COLO668 (cell line): ENCODE data around the gene RNF126.
A peak's percentile ranks its signal among the peaks of the same experiment; 100 is the strongest.
"Not testable (repeated sequence)": the region's sequence is repeated elsewhere in the genome, so short reads cannot be mapped to it uniquely, and the experiment has no call there.

Source experiments
- DNase-seq: peaks from one replicate; lab custom pipeline; 2025; ENCODE audit not compliant: unreplicated experiment; lab: John Stamatoyannopoulos, UW

The RNF126 gene

DNA sequence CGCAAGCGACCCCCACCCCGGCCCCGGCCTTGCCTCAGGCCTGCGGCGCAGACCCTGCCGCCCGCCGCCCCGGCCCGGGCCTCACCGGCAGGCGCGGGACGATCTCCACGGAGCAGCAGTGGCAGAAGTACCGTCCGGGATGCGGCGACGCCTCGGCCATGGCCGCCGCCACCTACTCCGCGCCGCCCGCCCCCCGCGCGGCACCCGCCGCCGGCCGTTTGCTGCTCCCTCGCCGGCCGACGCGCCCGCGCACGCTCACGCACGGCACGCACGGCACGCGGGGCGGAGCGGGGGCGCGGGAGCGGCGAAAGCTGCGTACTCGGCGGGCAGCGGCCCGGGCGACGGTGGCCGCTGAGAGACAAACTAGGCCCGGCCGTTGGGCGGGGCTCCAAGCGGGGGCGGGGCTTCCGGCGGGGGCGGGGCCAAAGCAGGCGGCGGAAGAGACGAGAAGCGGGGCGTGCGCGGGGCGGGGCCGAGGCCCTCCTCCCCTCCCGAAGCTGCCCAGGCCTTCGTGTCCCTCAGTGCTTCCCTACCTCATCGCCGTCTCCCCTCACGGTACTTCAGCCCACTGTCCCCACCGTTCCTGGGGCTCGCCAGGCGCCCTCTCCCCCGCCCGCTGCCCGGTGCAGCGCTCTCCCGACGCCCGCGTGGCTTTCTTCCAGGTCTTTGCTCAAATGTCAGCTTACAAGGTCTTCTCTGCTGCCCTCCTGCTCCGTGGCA lies at the start of gene RNF126:
RNF126 (minus strand) TSS at position 253 of the 720 bp plus-strand sequence; CDS start at position 160, 93 bp downstream.
- DNase-seq: peak; percentile 97

DNA sequence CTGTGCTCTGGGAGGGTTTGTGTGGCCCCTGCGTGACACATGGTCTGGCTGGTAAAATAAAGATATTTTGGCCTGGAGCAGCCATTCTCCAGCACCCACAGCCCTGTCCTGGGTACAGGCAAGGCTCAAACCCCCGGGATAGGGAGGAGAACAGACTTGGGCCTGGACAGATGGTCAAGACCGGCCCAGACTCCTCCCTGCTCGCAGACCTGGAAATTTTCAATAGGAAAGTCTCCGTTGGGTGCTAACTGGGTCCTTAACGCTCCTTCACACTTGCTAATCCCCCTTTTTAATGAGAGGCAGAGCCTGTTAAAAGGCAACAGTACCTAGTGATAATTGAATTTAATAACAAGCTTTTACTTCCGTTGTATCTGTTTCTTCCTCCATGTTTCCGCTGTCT lies 48.2 kb upstream of the RNF126 start:
- no peak for DNase-seq

DNA sequence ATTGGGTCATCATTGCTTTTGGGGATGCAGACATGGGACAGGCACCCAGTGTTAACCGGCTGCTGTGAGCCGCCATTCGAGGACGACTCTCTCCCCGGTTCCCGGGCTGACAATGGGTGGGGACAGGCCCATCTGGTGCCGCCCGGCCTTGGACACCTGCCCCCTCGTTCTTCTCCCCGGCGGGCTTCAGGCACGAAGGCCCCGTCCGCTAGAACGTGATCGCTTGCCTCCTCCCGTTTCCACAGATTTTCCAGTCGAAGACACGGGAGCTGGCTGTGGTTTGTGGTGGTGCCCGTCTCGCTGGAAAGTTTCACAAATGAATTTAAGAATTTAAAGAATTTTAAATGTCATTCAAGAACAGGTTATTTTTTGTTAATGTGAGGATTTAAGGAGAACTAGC lies 47.8 kb upstream of the RNF126 start:
- DNase-seq: no peak

DNA sequence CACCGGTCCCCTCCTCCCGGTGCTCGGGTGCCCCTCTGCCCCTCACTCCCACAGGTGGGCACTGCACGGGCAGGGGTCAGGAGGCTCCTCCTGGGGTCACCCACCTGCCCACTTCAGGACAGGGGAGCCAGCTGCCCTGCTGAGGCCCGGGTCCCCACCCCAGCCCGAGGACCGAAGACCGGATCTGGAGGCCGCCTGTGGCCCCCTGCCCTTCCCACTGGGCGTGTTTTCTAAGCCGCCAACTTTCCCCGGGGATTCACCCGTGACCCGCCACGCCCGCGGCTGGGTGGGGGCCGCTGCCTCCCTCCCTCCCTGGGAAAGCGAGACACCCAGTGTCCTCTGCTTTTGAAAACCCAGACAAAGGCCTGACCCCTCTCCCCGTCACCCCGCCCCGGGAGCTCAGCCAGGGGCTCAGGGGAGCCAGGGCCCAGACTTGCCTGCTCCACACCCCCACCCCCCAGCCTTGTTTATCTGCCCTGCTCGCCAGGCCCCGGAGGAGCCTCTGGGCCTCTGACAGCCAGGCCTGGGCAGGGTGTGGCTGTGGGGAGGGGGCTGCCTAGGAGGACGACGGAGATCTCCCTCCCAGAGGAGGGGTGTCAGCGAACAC lies 47.1 kb upstream of the RNF126 start:
- no peak for DNase-seq

DNA sequence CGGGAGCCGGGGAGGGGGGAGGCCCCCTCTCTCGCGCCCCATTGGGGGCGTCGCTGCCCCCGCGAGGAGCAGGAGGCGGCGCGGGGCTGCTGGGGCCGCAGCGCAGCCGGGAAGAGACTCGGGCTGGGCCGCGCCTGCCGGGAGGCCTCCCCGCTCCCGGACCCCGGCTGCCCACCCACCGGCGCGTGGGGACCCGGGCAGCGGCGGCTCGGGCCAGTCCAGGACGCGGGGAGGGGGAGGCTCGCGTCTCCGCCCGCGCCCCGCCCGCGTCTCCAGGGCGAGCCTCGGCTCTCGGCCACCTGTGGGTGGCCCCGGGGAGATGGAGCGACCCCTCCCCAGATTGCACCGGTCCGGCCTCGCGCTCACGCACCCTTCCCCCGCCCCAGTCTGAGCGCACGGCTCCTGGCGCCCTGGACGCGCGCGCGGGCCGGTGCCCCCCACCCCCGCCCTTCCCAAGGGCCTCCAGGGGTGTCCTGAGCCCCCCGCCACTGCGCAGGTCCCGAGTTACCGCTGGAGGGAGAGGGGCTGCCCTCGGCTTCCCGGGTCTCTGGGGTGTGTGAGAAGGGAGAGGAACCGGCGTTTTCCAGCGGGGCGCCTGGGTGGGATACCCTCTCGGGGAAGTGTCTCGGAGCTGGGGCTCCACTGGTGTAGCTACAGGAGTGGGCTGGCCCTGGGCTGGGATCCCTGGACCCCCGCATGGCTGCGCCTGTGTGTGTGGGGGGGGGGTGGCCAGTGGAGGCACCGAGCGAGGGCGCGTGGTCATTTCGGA lies 46.4 kb upstream of the RNF126 start:
- no peak for DNase-seq

DNA sequence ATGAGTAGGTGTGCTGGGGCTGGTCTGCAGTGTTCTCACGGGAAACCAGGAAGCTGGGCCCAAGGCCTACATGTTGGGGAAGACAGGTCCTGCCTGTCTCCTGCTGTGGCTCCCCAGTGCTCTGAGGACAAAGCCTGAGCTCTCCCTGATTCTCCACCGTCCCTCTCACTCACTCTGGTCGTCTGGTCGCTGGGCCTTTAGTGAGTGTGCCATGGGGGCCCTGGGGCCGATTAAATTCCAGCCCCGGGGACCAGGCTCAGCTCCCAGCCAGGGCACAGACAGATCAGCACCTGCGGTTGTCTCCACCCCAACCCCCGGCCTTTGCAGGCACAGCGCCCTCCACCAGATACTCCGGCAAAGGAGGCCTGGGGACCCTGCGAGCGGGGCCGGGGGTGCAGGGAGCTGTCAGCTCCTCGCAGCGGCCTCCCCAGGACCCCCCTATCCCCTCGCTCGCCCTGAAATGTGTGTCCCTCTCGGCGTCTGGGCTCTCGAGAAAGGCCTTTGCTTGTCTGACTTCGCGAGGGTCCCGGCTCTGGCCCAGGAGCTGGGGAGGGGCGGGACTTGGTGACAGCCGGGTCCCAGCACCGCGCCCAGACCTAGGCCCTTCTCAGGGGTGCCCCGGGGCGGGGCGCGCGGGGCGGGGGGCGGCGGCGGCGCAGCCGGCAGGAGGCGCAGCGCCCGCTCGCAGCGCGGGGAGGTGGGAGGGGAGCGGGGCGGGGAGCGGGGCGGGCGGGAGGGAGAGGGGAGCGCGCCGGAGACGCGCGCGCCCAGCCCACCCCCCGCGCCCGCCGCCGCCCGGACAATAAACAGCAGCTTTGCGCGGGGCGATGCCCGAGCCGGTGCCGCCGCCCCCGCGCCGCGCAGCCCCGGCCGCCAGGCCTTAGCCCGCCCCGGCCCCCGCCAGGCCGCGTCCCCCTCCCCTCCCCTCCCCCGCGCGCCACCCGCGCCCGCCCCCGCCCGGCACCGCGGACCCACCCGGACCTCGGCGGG lies 45.4 kb upstream of the RNF126 start, which contains the start of gene PALM:
PALM (plus strand) TSS at position 782 of the 990 bp plus-strand sequence. CDS start 212 bp downstream, outside the sequence.
- no peak for DNase-seq

DNA sequence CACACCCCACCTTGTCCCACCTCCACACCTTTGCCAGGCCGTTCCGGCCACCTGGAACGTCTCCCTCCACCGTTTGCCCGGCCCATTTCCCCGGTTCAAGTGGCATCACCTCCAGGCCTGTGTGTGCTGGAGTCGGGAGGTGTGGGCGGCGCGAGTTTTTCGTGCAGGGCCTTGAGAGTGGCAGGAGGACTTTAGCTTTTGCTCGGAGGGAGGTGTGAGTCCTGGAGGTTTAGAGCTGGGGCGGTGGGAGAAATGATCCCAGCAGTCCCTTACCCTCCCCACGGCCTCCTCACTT lies 41.4 kb upstream of the RNF126 start:
- DNase-seq: no peak

DNA sequence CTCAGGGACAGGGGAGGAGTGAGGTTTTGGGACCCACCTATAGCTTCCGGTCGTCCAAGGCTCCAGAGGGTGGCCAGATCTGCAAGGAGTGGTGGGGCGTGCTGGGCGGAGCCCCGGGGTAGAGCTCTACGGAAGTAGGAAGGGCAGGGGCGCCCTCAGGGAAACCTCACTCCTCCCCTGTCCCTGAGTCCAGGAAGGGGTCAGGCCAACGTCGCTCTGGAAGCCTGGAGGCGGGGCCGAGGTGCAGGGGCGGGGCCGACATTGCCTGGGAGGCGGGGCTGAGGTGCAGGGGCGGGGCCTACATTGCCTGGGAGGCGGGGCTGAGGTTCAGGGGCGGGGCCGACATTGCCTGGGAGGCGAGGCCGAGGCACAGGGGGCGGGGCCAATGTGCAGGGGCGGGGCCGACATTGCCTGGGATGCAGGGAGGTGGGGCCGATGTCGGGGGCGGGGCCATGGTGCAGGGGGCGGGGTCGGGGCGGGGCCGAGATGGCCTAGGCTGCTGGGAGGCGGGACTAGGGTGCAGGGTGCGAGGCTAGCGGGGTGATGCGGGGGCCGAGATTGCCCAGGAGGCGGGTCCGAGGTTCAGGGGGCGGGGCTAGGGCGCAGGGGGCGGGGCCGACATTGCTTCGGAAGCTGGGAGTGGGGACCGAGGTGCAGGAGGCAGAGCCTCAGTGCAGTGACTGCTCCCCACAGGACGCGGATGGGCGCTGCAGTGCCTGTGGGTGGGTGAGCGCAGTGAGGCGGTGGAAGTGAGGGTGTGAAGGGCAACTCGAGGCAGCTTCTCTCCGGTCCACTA lies 40.8 kb upstream of the RNF126 start:
- peak; percentile 24 for DNase-seq

DNA sequence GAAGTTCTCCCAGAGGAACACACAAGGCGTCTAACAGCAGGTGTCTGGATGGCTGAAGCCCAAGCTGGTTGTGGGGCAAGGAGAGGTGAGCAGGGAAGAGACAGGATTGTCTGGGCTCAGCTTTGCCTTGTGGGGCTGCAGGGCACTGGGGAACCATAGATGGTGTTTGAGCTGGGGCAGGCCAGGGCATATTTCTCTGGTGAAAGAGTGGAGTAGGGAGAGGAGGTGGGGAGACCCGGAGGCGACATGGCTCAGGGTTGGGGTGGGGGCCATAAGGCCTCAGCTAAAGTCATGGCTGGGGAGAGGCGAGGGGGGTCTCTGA lies 40.3 kb upstream of the RNF126 start:
- no peak for DNase-seq

DNA sequence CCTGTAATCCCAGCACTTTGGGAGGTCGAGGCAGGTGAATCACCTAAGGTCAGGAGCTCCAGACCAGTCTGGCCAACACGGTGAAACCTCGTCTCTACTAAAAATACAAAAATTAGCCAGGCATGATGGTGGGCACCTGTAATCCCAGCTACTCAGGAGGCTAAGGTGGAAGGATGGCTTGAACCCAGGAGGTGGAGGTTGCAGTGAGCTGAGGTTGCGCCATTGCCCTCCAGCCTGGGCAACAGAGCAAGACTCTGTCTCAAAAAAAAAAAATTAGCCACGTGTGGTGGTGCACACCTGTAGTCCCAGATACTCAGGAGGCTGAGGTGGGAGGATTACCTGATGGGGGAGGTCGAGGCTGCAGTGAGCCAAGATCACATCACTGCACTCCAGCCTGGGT lies 39.8 kb upstream of the RNF126 start:
- DNase-seq: not testable (repeated sequence)

DNA sequence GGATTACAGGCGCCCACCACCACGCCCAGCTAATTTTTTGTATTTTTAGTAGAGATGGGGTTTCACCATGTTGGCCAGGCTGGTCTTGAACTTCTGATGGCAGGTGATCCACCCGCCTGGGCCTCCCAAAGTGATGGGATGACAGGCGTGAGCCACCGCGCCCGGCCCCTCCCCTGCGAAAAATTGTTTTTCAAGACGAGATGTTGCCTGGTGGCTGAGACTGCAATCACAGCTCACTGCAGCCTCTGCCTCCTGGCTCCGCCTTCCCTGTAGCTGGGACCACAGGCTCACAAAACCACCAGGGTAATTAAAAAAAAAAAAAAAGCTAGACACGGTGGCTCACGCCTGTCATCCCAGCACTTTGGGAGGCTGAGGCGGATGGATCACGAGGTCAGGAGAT lies 36.9 kb upstream of the RNF126 start:
- DNase-seq: not testable (repeated sequence)

DNA sequence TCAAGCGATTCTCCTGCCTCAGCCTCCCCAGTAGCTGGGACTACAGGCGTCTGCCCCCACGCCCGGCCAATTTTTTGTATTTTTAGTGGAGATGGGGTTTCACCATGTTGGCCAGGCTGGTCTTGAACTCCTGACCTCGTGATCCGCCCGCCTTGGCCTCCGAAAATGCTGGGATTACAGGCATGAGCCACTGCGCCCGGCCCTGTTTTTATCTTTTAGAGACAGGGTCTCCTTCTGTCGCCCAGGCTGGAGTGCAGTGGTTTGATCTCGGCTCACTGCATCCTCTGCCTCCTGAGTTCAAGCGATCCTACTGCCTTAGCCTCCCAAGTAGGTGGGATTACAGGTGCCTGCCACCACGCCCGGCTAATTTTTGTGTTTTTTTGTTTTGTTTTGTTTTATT lies 35.5 kb upstream of the RNF126 start:
- DNase-seq: not testable (repeated sequence)

DNA sequence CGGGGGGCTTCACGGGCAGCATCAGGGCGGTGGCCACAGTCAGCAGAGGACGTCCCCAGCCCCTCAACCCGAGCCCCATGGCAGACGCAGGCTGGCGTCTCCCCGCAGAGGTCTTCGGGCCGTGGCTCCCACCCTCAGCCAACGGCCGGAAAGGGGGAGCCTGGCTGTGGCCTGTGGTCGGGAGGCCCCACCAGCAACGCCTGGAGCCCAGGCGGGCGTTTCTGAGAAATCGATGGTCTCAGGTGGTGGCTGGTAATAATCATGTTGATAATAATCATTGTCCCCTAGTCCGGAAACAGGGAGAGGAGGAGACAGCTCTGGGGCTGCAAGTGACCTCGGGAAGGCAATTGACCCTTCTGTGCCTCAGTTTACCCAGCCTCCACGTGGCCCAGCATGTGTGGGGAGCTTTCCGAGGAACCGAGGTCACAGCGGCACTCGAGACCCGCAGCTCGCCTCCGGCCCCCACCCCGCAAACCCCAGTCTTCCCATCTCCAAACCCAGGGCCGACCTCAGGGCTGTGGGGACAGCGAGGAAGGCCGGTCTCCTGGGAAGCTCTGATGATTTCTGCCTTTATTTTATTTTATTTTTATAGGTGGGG lies 32.4 kb upstream of the RNF126 start, which contains the start of gene PRSS57:
PRSS57 (minus strand) TSS at position 101 of the 598 bp plus-strand sequence; CDS start at position 79, 22 bp downstream.
- no peak for DNase-seq

DNA sequence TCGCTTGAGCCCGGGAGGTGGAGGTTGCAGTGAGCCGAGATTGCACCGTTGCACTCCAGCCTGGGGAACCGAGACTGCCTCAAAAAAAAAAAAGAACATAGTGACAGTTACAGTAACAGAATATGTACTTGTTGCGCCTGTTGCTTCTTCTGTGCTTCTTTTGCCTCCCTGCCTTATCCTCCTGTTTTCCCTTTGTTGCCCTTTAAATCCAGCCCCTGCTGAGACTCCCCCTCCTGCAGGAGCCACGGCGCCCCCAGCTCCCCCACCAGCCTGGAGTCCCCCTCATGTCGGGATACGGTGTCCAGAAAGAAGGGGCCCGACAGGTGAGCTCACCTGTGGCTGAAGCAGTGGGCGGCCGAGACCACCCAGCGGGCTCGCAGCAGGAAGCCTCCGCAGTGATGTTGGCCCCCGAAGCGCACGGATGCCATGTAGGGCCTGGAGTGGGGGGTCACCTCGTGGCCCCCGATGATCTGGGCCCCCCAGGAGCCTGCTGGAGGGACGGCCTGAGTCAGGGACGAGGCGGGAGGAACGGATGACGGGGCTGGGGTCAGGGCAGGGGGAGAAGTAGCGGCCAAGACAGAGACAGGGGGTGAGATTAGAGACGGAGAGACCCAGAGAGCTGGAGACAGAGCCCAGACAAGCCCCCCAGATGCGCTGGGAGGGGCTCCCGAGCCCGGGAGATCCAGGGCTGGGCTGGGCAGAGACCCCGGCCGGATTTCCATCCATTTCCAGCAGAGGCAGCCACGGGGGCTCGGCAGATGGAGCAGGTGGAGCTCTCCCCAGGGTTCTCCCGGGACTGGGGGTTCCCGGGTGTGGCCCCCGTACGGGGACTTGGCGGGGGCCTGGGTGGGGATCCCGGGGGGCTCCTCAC lies 31.7 kb upstream of the RNF126 start:
- no peak for DNase-seq

DNA sequence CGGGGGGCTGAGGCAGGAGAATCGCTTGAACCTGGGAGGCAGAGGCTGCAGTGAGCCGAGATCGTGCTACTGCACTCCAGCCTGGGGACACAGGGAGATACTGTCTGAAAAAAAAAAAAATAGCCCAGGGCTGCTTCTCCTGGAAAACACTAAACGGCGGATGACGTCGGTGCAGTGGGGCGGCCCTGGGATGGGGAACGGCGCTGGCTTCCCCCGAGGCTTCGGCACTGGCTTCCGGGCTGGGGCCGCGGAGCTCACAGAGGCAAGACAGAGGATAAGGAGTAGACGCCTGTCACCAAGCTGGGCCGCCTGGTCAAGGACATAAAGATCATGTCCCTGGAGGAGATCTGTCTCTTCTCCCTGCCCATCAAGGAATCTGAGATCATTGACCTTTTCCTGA lies 27.2 kb upstream of the RNF126 start:
- no peak for DNase-seq

DNA sequence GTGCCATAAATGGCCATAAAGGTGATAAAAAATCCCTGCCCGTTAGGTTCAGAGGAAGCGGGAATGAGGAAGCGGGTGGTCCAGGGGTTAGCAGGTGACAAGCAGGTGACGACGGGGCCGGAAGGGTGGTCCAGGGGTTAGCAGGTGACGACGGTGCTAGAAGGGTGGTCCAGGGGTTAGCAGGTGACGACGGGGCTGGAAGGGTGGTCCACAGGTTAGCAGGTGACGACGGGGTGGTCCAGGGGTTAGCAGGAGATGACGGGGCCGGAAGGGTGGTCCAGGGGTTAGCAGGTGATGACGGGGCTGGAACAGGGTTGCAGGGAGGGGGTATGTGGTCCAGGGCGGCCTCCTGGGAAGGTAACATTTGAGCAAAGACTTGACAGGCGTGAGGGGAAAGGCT lies 26.0 kb upstream of the RNF126 start:
- DNase-seq: no peak

DNA sequence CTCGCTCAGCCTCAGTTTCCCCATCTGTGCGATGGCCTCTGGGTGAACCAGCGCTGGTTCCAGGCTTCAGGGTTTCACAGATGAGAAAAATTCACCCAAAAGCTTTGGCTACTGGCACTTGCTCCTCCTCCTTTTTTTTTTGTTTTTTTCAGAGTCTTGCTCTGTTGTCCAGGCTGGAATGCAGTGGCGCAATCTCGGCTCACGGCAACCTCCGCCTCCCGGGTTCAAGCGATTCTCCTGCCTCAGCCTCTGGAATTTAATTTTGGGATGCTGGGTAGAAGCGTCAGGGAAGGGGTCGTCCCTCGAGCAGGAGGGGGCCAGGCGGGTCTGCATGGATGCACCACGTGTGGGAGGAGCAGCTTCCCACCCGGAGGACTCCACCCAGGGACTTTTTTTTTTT lies 25.2 kb upstream of the RNF126 start:
- DNase-seq: no peak

DNA sequence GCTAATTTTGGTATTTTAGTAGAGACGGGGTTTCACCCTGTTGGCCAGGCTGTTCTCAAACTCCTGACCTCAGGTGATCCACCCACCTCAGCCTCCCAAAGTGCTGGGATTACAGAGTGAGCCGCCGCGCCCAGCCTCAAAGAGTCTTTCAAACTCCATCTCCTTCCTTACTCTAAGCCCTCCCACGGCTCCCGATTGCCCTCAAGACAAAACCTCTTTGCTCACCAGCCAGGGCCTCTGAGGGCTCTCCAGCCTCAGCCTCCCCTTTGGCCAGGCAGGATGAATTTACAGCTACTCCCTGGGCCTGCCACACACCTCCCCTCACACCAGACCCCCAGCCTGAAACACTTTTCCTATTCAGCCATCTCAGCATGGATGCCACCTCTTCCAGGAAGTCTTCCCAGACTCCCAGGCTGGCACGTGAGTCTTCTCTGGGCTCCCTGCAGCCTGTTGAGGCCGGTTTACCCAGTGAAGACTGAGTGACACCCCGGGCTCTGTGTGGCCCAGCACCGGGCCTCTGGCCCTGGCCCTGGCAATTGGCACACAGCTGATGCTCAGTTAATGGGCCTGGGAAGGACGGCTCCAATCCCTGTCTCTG lies 24.7 kb upstream of the RNF126 start:
- DNase-seq: no peak
